H9 (cell line): ENCODE measurements around the gene EPB41L4A. TPM values are rescaled to one million over a fixed set of nuclear protein-coding genes. Genes with fewer than 3 reads are reported as not detected.

Experiments used
- DNase-seq: peaks from one replicate; pipeline ENCODE4 v3.0.0-alpha.2; 2017
- H2AFZ ChIP-seq: one replicate; pipeline ENCODE4 v1.6.1; 2013; ENCODE audit warnings: mild to moderate bottlenecking, low read length, control low read depth, moderate library complexity
- H2AK5ac ChIP-seq: 2 replicates; pipeline ENCODE4 v1.6.1; 2013; ENCODE audit warnings: low read length, control low read depth, mixed read lengths; ENCODE audit not compliant: insufficient read length
- H2BK120ac ChIP-seq: one replicate; pipeline ENCODE4 v1.6.1; 2013; ENCODE audit warnings: low read depth, mild to moderate bottlenecking, low read length, control low read depth, inconsistent platforms; ENCODE audit not compliant: poor library complexity, severe bottlenecking
- H2BK12ac ChIP-seq: 2 replicates; pipeline ENCODE4 v1.6.1; 2013; ENCODE audit warnings: low read length, control low read depth, mixed read lengths, low read depth; ENCODE audit not compliant: insufficient read length
- H2BK15ac ChIP-seq: 2 replicates; pipeline ENCODE4 v1.6.1; 2013; ENCODE audit warnings: low read depth, low read length, control low read depth
- H2BK20ac ChIP-seq: one replicate; pipeline ENCODE4 v1.6.1; 2013; ENCODE audit warnings: low read depth, mild to moderate bottlenecking, low read length, control low read depth, inconsistent platforms; ENCODE audit not compliant: poor library complexity, severe bottlenecking
- H2BK5ac ChIP-seq: 2 replicates; pipeline ENCODE4 v1.6.1; 2013; ENCODE audit warnings: low read length, control low read depth, mixed read lengths; ENCODE audit not compliant: insufficient read length
- H3K14ac ChIP-seq: 2 replicates; pipeline ENCODE4 v1.6.1; 2013; ENCODE audit warnings: low read length, control low read depth; ENCODE audit not compliant: insufficient read depth
- H3K18ac ChIP-seq: 2 replicates; pipeline ENCODE4 v1.6.1; 2013; ENCODE audit warnings: low read depth, mild to moderate bottlenecking, mixed read lengths, low read length, control low read depth; ENCODE audit not compliant: insufficient read length
- H3K23ac ChIP-seq: 2 replicates; pipeline ENCODE4 v1.6.1; 2013; ENCODE audit warnings: low read length, control low read depth, mixed read lengths, low read depth; ENCODE audit not compliant: insufficient read length
- H3K23me2 ChIP-seq: 2 replicates; pipeline ENCODE4 v1.6.1; 2013; ENCODE audit warnings: low read depth, mild to moderate bottlenecking, mixed read lengths, low read length, control low read depth; ENCODE audit not compliant: insufficient read length, poor library complexity, severe bottlenecking
- H3K27ac ChIP-seq: 2 replicates; pipeline ENCODE4 v1.5.1; 2013; ENCODE audit warnings: low read length, control low read depth, mixed read lengths, low read depth; ENCODE audit not compliant: insufficient read length
- H3K27me3 ChIP-seq: 2 replicates; pipeline ENCODE4 v1.6.1; 2013; ENCODE audit warnings: low read length, control low read depth, inconsistent platforms; ENCODE audit not compliant: insufficient read depth
- H3K4ac ChIP-seq: 2 replicates; pipeline ENCODE4 v1.6.1; 2013; ENCODE audit warnings: low read depth, mild to moderate bottlenecking, control low read depth, inconsistent platforms, low read length, moderate library complexity
- H3K4me1 ChIP-seq: 2 replicates; pipeline ENCODE4 v1.6.1; 2013; ENCODE audit warnings: low read length, control low read depth, inconsistent platforms; ENCODE audit not compliant: insufficient read depth
- H3K4me2 ChIP-seq: 2 replicates; pipeline ENCODE4 v1.6.1; 2013; ENCODE audit warnings: low read length, control low read depth, mixed read lengths; ENCODE audit not compliant: insufficient read length, insufficient read depth
- H3K56ac ChIP-seq: 2 replicates; pipeline ENCODE4 v1.6.1; 2013; ENCODE audit warnings: low read depth, mild to moderate bottlenecking, mixed read lengths, low read length, control low read depth; ENCODE audit not compliant: insufficient read length
- H3K79me1 ChIP-seq: 2 replicates; pipeline ENCODE4 v1.6.1; 2013; ENCODE audit warnings: low read depth, mild to moderate bottlenecking, moderate library complexity, low read length, control low read depth, inconsistent platforms; ENCODE audit not compliant: insufficient read depth, poor library complexity, severe bottlenecking
- H3K79me2 ChIP-seq: 2 replicates; pipeline ENCODE4 v1.6.1; 2013; ENCODE audit warnings: low read length, control low read depth, inconsistent platforms; ENCODE audit not compliant: insufficient read depth
- H3K9ac ChIP-seq: 2 replicates; pipeline ENCODE4 v1.6.1; 2013; ENCODE audit warnings: low read length, control low read depth, mixed read lengths; ENCODE audit not compliant: insufficient read length; ENCODE audit errors: extremely low read depth
- H3K9me3 ChIP-seq: one replicate; pipeline ENCODE4 v1.6.1; 2013; ENCODE audit warnings: low read depth, low read length, inconsistent platforms; ENCODE audit not compliant: control insufficient read depth
- H3T11ph ChIP-seq: one replicate; pipeline ENCODE4 v1.6.1; 2013; ENCODE audit warnings: mild to moderate bottlenecking, low read length, control low read depth, inconsistent platforms
- H4K20me1 ChIP-seq: one replicate; pipeline ENCODE4 v1.6.1; 2013; ENCODE audit not compliant: control insufficient read depth, insufficient read length, insufficient read depth
- H4K5ac ChIP-seq: 2 replicates; pipeline ENCODE4 v1.6.1; 2013; ENCODE audit warnings: low read depth, mild to moderate bottlenecking, mixed read lengths, low read length, control low read depth; ENCODE audit not compliant: insufficient read length
- H4K8ac ChIP-seq: replicated peaks from 2 replicates; pipeline ENCODE4 v1.6.1; 2013; ENCODE audit warnings: low read length, control low read depth, mixed read lengths, low read depth; ENCODE audit not compliant: insufficient read length
- H4K91ac ChIP-seq: 2 replicates; pipeline ENCODE4 v1.6.1; 2013; ENCODE audit warnings: low read depth, mild to moderate bottlenecking, moderate library complexity, mixed read lengths, low read length, control low read depth; ENCODE audit not compliant: insufficient read length
- H3K27ac Mint-ChIP-seq, 3 experiments: 2 replicates in 2 of 3; 3 replicates in 1 of 3; pipeline ENCODE4 v1.8.0; 2020 to 2021; ENCODE audit warnings: mixed read lengths in 3 of 3, mild to moderate bottlenecking in 1 of 3, moderate library complexity in 1 of 3
- H3K27me3 Mint-ChIP-seq: 2 replicates; pipeline ENCODE4 v1.8.0; 2021; ENCODE audit warnings: low read depth, mild to moderate bottlenecking, moderate library complexity, mixed read lengths
- H3K36me3 Mint-ChIP-seq, 3 experiments: 2 replicates in 2 of 3; 3 replicates in 1 of 3; pipeline ENCODE4 v1.8.0; 2020 to 2021; ENCODE audit warnings: low read depth in 3 of 3, mixed read lengths in 3 of 3; ENCODE audit not compliant: insufficient read depth in 1 of 3
- H3K4me1 Mint-ChIP-seq, 2 experiments: 2 replicates each; pipeline ENCODE4 v1.8.0; 2020; ENCODE audit warnings: mixed read lengths in 2 of 2
- H3K4me3 Mint-ChIP-seq, 2 experiments: 2 replicates in 1 of 2; 3 replicates in 1 of 2; pipeline ENCODE4 v1.8.0; 2020 to 2021; ENCODE audit warnings: mild to moderate bottlenecking in 2 of 2, mixed read lengths in 2 of 2, moderate library complexity in 1 of 2
- H3K9me3 Mint-ChIP-seq, 2 experiments: 2 replicates in 1 of 2; 3 replicates in 1 of 2; pipeline ENCODE4 v1.8.0; 2020; ENCODE audit warnings: mild to moderate bottlenecking in 2 of 2, mixed read lengths in 2 of 2, moderate library complexity in 1 of 2
- CTCF ChIP-seq: fragments of 200-600 bp; sonication (generic); conservative IDR thresholded peaks from 3 replicates; pipeline ENCODE4 v1.8.0; 2021; ENCODE audit warnings: antibody characterized with exemption, mild to moderate bottlenecking
- WGBS: extraction: QIAGEN DNeasy Blood & Tissue Kit; methylation state at CpG from one replicate; pipeline ENCODE4 v1.1.7; 2013; ENCODE audit warnings: missing lambda C conversion rate, low lambda C conversion rate, mixed read lengths; ENCODE audit not compliant: insufficient read length; ENCODE audit errors: extremely low coverage; 5-methylcytosine and 5-hydroxymethylcytosine counted together
- total RNA-seq: library from RNA; stranded (reverse); gene quantifications from 2 replicates; pipeline ENCODE4 v1.2.1, GENCODE V29; 2021

EPB41L4A gene
- total RNA-seq, 1 experiment from 2014 or later = 4.9 TPM

- Histone ChIP-seq H3K27ac (peak overlapping the region; percentile 91), H3K4me2 (peak overlapping the region; percentile 40)
- H3K27ac Mint-ChIP-seq = peak overlapping the region; percentile 74 to 99 (median 86)
These were observed 213.2 kb downstream of the EPB41L4A start for GRCh38 chr5:112205846-112206245.

More at GRCh38 chr5:112205846-112206245, 213.2 kb downstream of the EPB41L4A start:
- Histone ChIP-seq H2BK20ac (no peak overlapping the region), H3K23ac (no peak overlapping the region), H3T11ph (no peak overlapping the region), H3K4ac (no peak overlapping the region), H2BK120ac (no peak overlapping the region), H4K91ac (no peak overlapping the region), H2AK5ac (no peak overlapping the region), H3K9me3 (no peaks in the 10 kb centered on the region), H3K9ac (no peak overlapping the region), H3K56ac (no peak overlapping the region), H3K79me2 (no peaks in the 10 kb centered on the region), H2BK15ac (no peak overlapping the region), H4K5ac (no peak overlapping the region), H4K8ac (no peak overlapping the region), H3K14ac (no peak overlapping the region), H3K79me1 (no peaks in the 10 kb centered on the region), H2BK5ac (peak overlapping the region; percentile 58), H3K18ac (no peak overlapping the region), H3K27me3 (no peaks in the 10 kb centered on the region), H3K23me2 (no peaks in the 10 kb centered on the region), H2AFZ (peak overlapping the region; percentile 23), H3K4me1 (peaks cover 3% of the 10 kb centered on the region; the same call in 1 of the 2 replicates), H2BK12ac (no peak overlapping the region), H4K20me1 (no peaks in the 10 kb centered on the region)
- Mint-ChIP-seq H3K36me3 (peaks cover 0 to 1% (median 0%) of the 10 kb centered on the region in 3 experiments; a peak in 3 of 7 replicates), H3K27me3 (no peaks in the 10 kb centered on the region), H3K4me3 (peak overlapping the region; percentile 14 to 47), H3K4me1 (peaks cover 34 to 37% of the 10 kb centered on the region in 2 experiments), H3K9me3 (no peaks in the 10 kb centered on the region; a peak in 1 of 5 replicates)
- TF ChIP-seq CTCF = no peak
- no CpG with 5 or more reads among the region's 4 CpGs for WGBS
- DNase-seq = peak; percentile 81
